Hepatocyte (in vitro differentiated cells): ENCODE data around the gene PCCB. TPM values are rescaled to one million over a fixed set of nuclear protein-coding genes. Genes with fewer than 3 reads are reported as not detected.
A peak's percentile ranks its signal among the peaks of the same experiment; 100 is the strongest.

Experiments used
- DNase-seq: peaks from one replicate; pipeline ENCODE4 v3.0.0-alpha.2; 2016; ENCODE audit warnings: low spot score
- H2AFZ ChIP-seq: fragments of 200-600 bp; sonication (generic); 2 replicates; pipeline ENCODE4 v1.6.0; 2016; ENCODE audit warnings: antibody characterized with exemption, mild to moderate bottlenecking
- H3K27ac ChIP-seq: fragments of 200-600 bp; sonication (generic); 2 replicates; pipeline ENCODE4 v1.5.1; 2016; ENCODE audit warnings: mild to moderate bottlenecking
- H3K27me3 ChIP-seq: fragments of 200-600 bp; sonication (generic); 2 replicates; pipeline ENCODE4 v1.6.1; 2016
- H3K36me3 ChIP-seq: fragments of 200-600 bp; sonication (generic); replicated peaks from 2 replicates; pipeline ENCODE4 v1.5.1; 2016; ENCODE audit warnings: low read depth; ENCODE audit not compliant: insufficient read depth
- H3K4me1 ChIP-seq: fragments of 200-600 bp; sonication (generic); 2 replicates; pipeline ENCODE4 v1.5.1; 2016; ENCODE audit warnings: mild to moderate bottlenecking, moderate library complexity; ENCODE audit not compliant: insufficient read depth
- H3K4me2 ChIP-seq: fragments of 200-600 bp; sonication (generic); 2 replicates; pipeline ENCODE4 v1.6.0; 2016
- H3K4me3 ChIP-seq: fragments of 200-600 bp; sonication (generic); 2 replicates; pipeline ENCODE4 v1.5.1; 2016; ENCODE audit warnings: mild to moderate bottlenecking
- H3K79me2 ChIP-seq: fragments of 200-600 bp; sonication (generic); 2 replicates; pipeline ENCODE4 v1.6.0; 2017; ENCODE audit warnings: mild to moderate bottlenecking
- H3K9me2 ChIP-seq: fragments of 200-600 bp; sonication (generic); replicated peaks from 2 replicates; pipeline ENCODE4 v1.6.0; 2017; ENCODE audit warnings: mild to moderate bottlenecking; ENCODE audit not compliant: insufficient read depth
- H3K9me3 ChIP-seq: fragments of 200-600 bp; sonication (generic); 2 replicates; pipeline ENCODE4 v1.5.1; 2016; ENCODE audit warnings: low read depth, mild to moderate bottlenecking
- H4K20me1 ChIP-seq: fragments of 200-600 bp; sonication (generic); 2 replicates; pipeline ENCODE4 v1.6.0; 2016; ENCODE audit warnings: mild to moderate bottlenecking; ENCODE audit not compliant: insufficient read depth, poor library complexity, severe bottlenecking
- EZH2 ChIP-seq: fragments of 200-600 bp; sonication (generic); IDR thresholded peaks from 2 replicates; pipeline ENCODE4 v1.6.1; 2016; ENCODE audit warnings: antibody characterized with exemption, mild to moderate bottlenecking, borderline replicate concordance
- EZH2phosphoT487 ChIP-seq: fragments of 200-600 bp; sonication (generic); IDR thresholded peaks from one replicate; pipeline ENCODE4 v1.6.1; 2018; ENCODE audit warnings: antibody characterized with exemption, mild to moderate bottlenecking, low read depth, moderate library complexity; ENCODE audit not compliant: unreplicated experiment, severe bottlenecking
- WGBS: methylation state at CpG from one replicate; pipeline ENCODE4 v1.1.6; 2016; ENCODE audit warnings: low lambda C conversion rate; ENCODE audit errors: missing lambda C conversion rate; 5-methylcytosine and 5-hydroxymethylcytosine counted together
- polyA plus RNA-seq: library from polyadenylated mRNA; unstranded; fragments of >200 nt; fragmentation: Nextera tagmentation; extraction: Ambion mirVana; gene quantifications from 2 replicates; pipeline ENCODE4 v1.2.1, GENCODE V29; 2016
- total RNA-seq: library from RNA; depleted of rRNA; stranded (reverse); fragments of >200 nt; gene quantifications from 2 replicates; pipeline ENCODE4 v1.2.3, GENCODE V29; 2014
- TF ChIP-seq, protein P1 (sequence below): fragments of 200-600 bp; sonication (generic); IDR thresholded peaks from 2 replicates; pipeline ENCODE4 v1.5.1; 2016; ENCODE audit warnings: antibody characterized with exemption, mild to moderate bottlenecking; ENCODE audit not compliant: poor library complexity

PCCB gene
- total and polyA plus RNA-seq, 2 experiments from 2014 or later, result 32.0 to 52.7 TPM

GRCh38 chr3:136377508-136377907 lies 127.4 kb downstream of the PCCB start:
- peak; percentile 4 for DNase-seq
- no peaks in the 10 kb centered on the region for H3K9me2 ChIP-seq
- H4K20me1 ChIP-seq, result no peaks in the 10 kb centered on the region
- H3K36me3 ChIP-seq, result no peaks in the 10 kb centered on the region
- no peak overlapping the region for H3K4me3 ChIP-seq
- no peaks in the 10 kb centered on the region for H3K27me3 ChIP-seq
- TF ChIP-seq EZH2phosphoT487 (no peak), EZH2 (no peak)
- TF ChIP-seq, protein P1, sequence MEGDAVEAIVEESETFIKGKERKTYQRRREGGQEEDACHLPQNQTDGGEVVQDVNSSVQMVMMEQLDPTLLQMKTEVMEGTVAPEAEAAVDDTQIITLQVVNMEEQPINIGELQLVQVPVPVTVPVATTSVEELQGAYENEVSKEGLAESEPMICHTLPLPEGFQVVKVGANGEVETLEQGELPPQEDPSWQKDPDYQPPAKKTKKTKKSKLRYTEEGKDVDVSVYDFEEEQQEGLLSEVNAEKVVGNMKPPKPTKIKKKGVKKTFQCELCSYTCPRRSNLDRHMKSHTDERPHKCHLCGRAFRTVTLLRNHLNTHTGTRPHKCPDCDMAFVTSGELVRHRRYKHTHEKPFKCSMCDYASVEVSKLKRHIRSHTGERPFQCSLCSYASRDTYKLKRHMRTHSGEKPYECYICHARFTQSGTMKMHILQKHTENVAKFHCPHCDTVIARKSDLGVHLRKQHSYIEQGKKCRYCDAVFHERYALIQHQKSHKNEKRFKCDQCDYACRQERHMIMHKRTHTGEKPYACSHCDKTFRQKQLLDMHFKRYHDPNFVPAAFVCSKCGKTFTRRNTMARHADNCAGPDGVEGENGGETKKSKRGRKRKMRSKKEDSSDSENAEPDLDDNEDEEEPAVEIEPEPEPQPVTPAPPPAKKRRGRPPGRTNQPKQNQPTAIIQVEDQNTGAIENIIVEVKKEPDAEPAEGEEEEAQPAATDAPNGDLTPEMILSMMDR, result no peak
- no peaks in the 10 kb centered on the region for H3K9me3 ChIP-seq
- WGBS, result 57% methylated on average over 2 of the region's 2 CpGs
- no peak overlapping the region for H3K4me2 ChIP-seq
- H2AFZ ChIP-seq, result no peak overlapping the region
- no peak overlapping the region for H3K27ac ChIP-seq
- no peaks in the 10 kb centered on the region for H3K79me2 ChIP-seq
- no peaks in the 10 kb centered on the region for H3K4me1 ChIP-seq

DNA sequence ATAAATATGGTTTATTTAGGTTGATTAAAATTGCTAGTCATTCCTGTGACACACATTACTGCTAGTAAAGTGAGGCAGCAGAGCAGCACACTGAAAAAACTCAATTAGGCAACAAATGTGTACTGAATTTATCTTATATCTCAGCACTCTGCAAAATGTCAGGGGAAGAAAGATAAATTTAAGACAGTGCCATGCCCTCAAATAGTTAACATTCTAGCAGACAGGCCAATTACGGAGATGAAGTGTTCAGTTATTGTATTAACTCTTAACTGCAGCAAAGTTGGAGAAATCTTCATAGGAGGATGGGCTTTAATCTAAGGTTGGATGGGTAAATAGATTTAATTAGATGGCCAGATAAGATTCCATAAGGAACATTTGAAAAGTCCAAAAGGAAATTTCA lies 127.9 kb downstream of the PCCB start:
- WGBS, result 45% methylated on average over 1 of the region's 1 CpG
- TF ChIP-seq EZH2phosphoT487 (no peak), EZH2 (no peak)
- TF ChIP-seq, protein P1, result no peak
- Histone ChIP-seq H3K36me3 (no peaks in the 10 kb centered on the region), H3K4me3 (no peak overlapping the region), H4K20me1 (no peaks in the 10 kb centered on the region), H3K27ac (no peak overlapping the region), H3K4me2 (no peak overlapping the region), H3K9me2 (no peaks in the 10 kb centered on the region), H2AFZ (no peak overlapping the region), H3K27me3 (no peaks in the 10 kb centered on the region), H3K9me3 (no peaks in the 10 kb centered on the region), H3K79me2 (no peaks in the 10 kb centered on the region), H3K4me1 (no peaks in the 10 kb centered on the region)
- DNase-seq, result no peak

Other genes with a start within 250 kb of the PCCB start
- 14.2 and 20.2 TPM in 2 replicates for gene MSL2, start 54.0 kb upstream of the PCCB start, total RNA-seq
- gene MSL2, start 54.0 kb upstream of the PCCB start, polyA plus RNA-seq, result 3.4 and 4.5 TPM in 2 replicates